ENCODE measurements around the gene ANKRD53.
"Not testable (repeated sequence)": the region's sequence is repeated elsewhere in the genome, so short reads cannot be mapped to it uniquely, and the experiment has no call there.

Gene ANKRD53

DNA sequence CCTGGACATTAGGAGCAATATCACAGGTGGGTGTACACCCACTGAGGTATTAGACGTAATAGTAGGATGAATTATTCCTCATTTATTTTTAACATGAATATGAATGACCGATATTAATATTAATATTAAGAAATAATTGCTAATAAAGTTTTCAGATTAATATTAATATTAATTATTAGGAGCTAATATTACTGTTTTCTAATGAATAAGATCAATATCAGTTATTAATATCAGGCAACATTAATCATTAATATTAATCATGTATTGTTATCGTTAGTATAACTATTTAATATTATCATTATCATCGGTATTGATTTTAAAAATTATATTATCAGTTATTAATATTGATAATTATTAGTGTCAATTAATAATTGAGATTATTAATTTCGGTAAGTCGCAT is 41.6 kb downstream of the ANKRD53 start:
- DNase-seq = not testable (repeated sequence)

GRCh38 chr2:71021394-71021793 is 43.0 kb downstream of the ANKRD53 start:
- DNase-seq = not testable (repeated sequence)

DNA sequence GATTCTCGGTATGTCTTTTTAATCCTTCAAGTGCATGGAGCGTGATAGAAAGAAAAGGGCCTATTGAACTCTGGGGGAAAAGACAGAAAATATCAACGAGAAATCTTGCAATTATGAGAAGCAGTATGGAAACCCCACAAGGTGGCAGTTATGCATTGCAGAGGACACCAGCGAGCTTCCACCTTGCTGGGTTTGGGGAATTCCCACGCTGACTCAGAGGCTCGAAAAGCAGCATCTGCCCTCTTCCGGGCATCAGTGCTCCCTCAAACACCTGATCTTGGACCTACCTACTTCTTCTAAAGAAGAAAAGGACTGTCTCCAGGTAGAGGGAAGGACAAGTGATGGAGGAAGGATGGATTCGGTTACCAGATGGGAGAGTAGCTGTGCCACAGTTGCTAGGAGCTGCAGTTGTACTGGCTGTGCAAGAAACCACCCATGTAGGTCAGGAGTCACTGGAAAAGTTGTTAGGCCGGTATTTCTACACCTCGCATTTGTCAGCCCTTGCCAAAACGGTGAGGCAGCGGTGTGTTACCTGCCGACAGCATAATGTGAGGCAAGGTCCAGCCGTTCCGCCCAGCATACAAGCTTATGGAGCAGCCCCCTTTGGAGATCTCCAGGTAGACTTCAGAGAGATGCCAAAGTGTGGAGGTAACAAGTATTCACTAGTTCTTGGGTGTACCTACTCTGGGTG is 45.3 kb downstream of the ANKRD53 start:
- DNase-seq = peak in 2 of 4 experiments; percentile 16 to 31

All from activated naive CD4-positive, alpha-beta T cell (primary cell).